Endothelial cell (in vitro differentiated cells): ENCODE data around the gene FETUB. TPM values are rescaled to one million over a fixed set of nuclear protein-coding genes. Genes with fewer than 3 reads are reported as not detected.

ENCODE experiments used
- DNase-seq: peaks from one replicate; pipeline ENCODE4 v3.0.0; 2021; ENCODE audit warnings: low spot score
- H3K27ac Mint-ChIP-seq: one replicate; pipeline ENCODE4 v1.8.0; 2021; ENCODE audit warnings: mixed read lengths, inconsistent platforms; ENCODE audit not compliant: unreplicated experiment
- H3K27me3 Mint-ChIP-seq: one replicate; pipeline ENCODE4 v1.8.0; 2021; ENCODE audit warnings: mild to moderate bottlenecking, moderate library complexity, mixed read lengths, inconsistent platforms; ENCODE audit not compliant: unreplicated experiment
- H3K36me3 Mint-ChIP-seq: one replicate; pipeline ENCODE4 v1.8.0; 2021; ENCODE audit warnings: mild to moderate bottlenecking, low read depth, mixed read lengths, inconsistent platforms; ENCODE audit not compliant: unreplicated experiment
- H3K4me1 Mint-ChIP-seq: one replicate; pipeline ENCODE4 v1.8.0; 2021; ENCODE audit warnings: mild to moderate bottlenecking, mixed read lengths, inconsistent platforms; ENCODE audit not compliant: unreplicated experiment
- H3K4me3 Mint-ChIP-seq: one replicate; pipeline ENCODE4 v1.8.0; 2021; ENCODE audit warnings: mild to moderate bottlenecking, mixed read lengths, inconsistent platforms; ENCODE audit not compliant: unreplicated experiment
- H3K9me3 Mint-ChIP-seq: one replicate; pipeline ENCODE4 v1.8.0; 2021; ENCODE audit warnings: mixed read lengths, inconsistent platforms; ENCODE audit not compliant: unreplicated experiment
- CTCF ChIP-seq: fragments of 200-600 bp; sonication (generic); IDR thresholded peaks from one replicate; pipeline ENCODE4 v1.5.0; 2021; ENCODE audit warnings: antibody characterized with exemption; ENCODE audit not compliant: unreplicated experiment
- total RNA-seq: library from RNA; stranded (reverse); fragmentation: NEBNext Ultra II Directional; extraction: Animal tissue kit (Norgen Biotek cat#: 25700); gene quantifications from one replicate; pipeline ENCODE4 v1.2.1, GENCODE V29; 2021; ENCODE audit not compliant: unreplicated experiment

Gene FETUB
- total RNA-seq, 1 donor from 2014 or later, result not detected

GRCh38 chr3:186614597-186615483 lies 25.4 kb upstream of the FETUB start:
- Mint-ChIP-seq H3K27me3 (peaks cover 4% of the 10 kb centered on the region), H3K4me1 (peaks cover 9% of the 10 kb centered on the region), H3K4me3 (no peak overlapping the region), H3K9me3 (no peaks in the 10 kb centered on the region), H3K27ac (no peak overlapping the region), H3K36me3 (no peaks in the 10 kb centered on the region)
- DNase-seq, result peak; percentile 82
- TF ChIP-seq CTCF, result peak; percentile 95

- Mint-ChIP-seq H3K27me3 (peaks cover 4% of the 10 kb centered on the region), H3K4me1 (peaks cover 9% of the 10 kb centered on the region), H3K9me3 (no peaks in the 10 kb centered on the region), H3K27ac (no peak overlapping the region), H3K36me3 (no peaks in the 10 kb centered on the region), H3K4me3 (no peak overlapping the region)
- DNase-seq, result no peak
- no peak for TF ChIP-seq CTCF
Observed at GRCh38 chr3:186616299-186616617, 23.9 kb upstream of the FETUB start.

- TF ChIP-seq CTCF, result peak; percentile 92
- Mint-ChIP-seq H3K27ac (no peak overlapping the region), H3K9me3 (no peaks in the 10 kb centered on the region), H3K27me3 (peaks cover 4% of the 10 kb centered on the region), H3K4me1 (peaks cover 9% of the 10 kb centered on the region), H3K36me3 (no peaks in the 10 kb centered on the region), H3K4me3 (no peak overlapping the region)
- DNase-seq, result peak; percentile 69
Observed at GRCh38 chr3:186617036-186617946, 22.9 kb upstream of the FETUB start.

GRCh38 chr3:186618318-186618938 lies 21.8 kb upstream of the FETUB start:
- H3K4me3 Mint-ChIP-seq, result no peak overlapping the region
- no peaks in the 10 kb centered on the region for H3K9me3 Mint-ChIP-seq
- no peak for DNase-seq
- no peak overlapping the region for H3K27ac Mint-ChIP-seq
- no peaks in the 10 kb centered on the region for H3K27me3 Mint-ChIP-seq
- no peaks in the 10 kb centered on the region for H3K36me3 Mint-ChIP-seq
- peaks cover 9% of the 10 kb centered on the region for H3K4me1 Mint-ChIP-seq
- no peak for TF ChIP-seq CTCF
